ENCODE measurements around the gene EML6. TPM values are rescaled to one million over a fixed set of nuclear protein-coding genes. Genes with fewer than 3 reads are reported as not detected.

The EML6 gene
- total RNA-seq, 1 donor, result 1.1 TPM

- H3K4me2 ChIP-seq (ENCODE audit: insufficient read depth, low read length), result peak overlapping the region; percentile 68
- DNase-seq (ENCODE audit: insufficient read length, low spot score, missing footprints), result no peak
- H3K9me3 ChIP-seq (ENCODE audit: low read depth, low read length), result no peaks in the 10 kb centered on the region
- H3K4me3 ChIP-seq (ENCODE audit: insufficient read depth, low read length), result no peak overlapping the region
- H3K27ac ChIP-seq (ENCODE audit: low read depth, low read length), result peak overlapping the region; percentile 8
- peaks cover 24% of the 10 kb centered on the region for H3K4me1 ChIP-seq (ENCODE audit: insufficient read depth, low read length)
- H3K36me3 ChIP-seq (ENCODE audit: insufficient read depth, low read length), result no peaks in the 10 kb centered on the region
- peak overlapping the region; percentile 52 for H2AFZ ChIP-seq (ENCODE audit: low read length)
- no peaks in the 10 kb centered on the region for H3K27me3 ChIP-seq (ENCODE audit: insufficient read depth, low read length)
- TF ChIP-seq CTCF (IDR thresholded peaks at IDR 0.05; ENCODE audit: extremely low read depth, low read depth, low read length), result no peak
- no peaks in the 10 kb centered on the region for H4K20me1 ChIP-seq (ENCODE audit: insufficient read depth, low read length)
- no peaks in the 10 kb centered on the region for H3K79me2 ChIP-seq (ENCODE audit: insufficient read depth, low read length)
Measured at GRCh38 chr2:54772531-54772930, 49.1 kb downstream of the EML6 start.

GRCh38 chr2:54773233-54773632, 49.8 kb downstream of the EML6 start:
- no peak overlapping the region for H3K4me3 ChIP-seq (ENCODE audit: insufficient read depth, low read length)
- peak overlapping the region; percentile 28 for H2AFZ ChIP-seq (ENCODE audit: low read length)
- no peaks in the 10 kb centered on the region for H3K79me2 ChIP-seq (ENCODE audit: insufficient read depth, low read length)
- H3K27ac ChIP-seq (ENCODE audit: low read depth, low read length), result no peak overlapping the region
- no peaks in the 10 kb centered on the region for H4K20me1 ChIP-seq (ENCODE audit: insufficient read depth, low read length)
- H3K27me3 ChIP-seq (ENCODE audit: insufficient read depth, low read length), result no peaks in the 10 kb centered on the region
- TF ChIP-seq CTCF (IDR thresholded peaks at IDR 0.05; ENCODE audit: extremely low read depth, low read depth, low read length), result no peak
- H3K36me3 ChIP-seq (ENCODE audit: insufficient read depth, low read length), result no peaks in the 10 kb centered on the region
- no peak overlapping the region for H3K4me2 ChIP-seq (ENCODE audit: insufficient read depth, low read length)
- H3K9me3 ChIP-seq (ENCODE audit: low read depth, low read length), result no peaks in the 10 kb centered on the region
- H3K4me1 ChIP-seq (ENCODE audit: insufficient read depth, low read length), result peaks cover 24% of the 10 kb centered on the region
- no peak for DNase-seq (ENCODE audit: insufficient read length, low spot score, missing footprints)

- Histone ChIP-seq H2AFZ (ENCODE audit: low read length) (no peak overlapping the region), H4K20me1 (ENCODE audit: insufficient read depth, low read length) (no peaks in the 10 kb centered on the region), H3K4me3 (ENCODE audit: insufficient read depth, low read length) (no peak overlapping the region), H3K27ac (ENCODE audit: low read depth, low read length) (no peak overlapping the region), H3K4me2 (ENCODE audit: insufficient read depth, low read length) (no peak overlapping the region), H3K36me3 (ENCODE audit: insufficient read depth, low read length) (no peaks in the 10 kb centered on the region), H3K9me3 (ENCODE audit: low read depth, low read length) (no peaks in the 10 kb centered on the region), H3K4me1 (ENCODE audit: insufficient read depth, low read length) (peaks cover 24% of the 10 kb centered on the region), H3K27me3 (ENCODE audit: insufficient read depth, low read length) (no peaks in the 10 kb centered on the region), H3K79me2 (ENCODE audit: insufficient read depth, low read length) (no peaks in the 10 kb centered on the region)
- no peak for TF ChIP-seq CTCF (IDR thresholded peaks at IDR 0.05; ENCODE audit: extremely low read depth, low read depth, low read length)
- DNase-seq (ENCODE audit: insufficient read length, low spot score, missing footprints), result no peak
Measured at GRCh38 chr2:54773838-54774237, 50.4 kb downstream of the EML6 start.

GRCh38 chr2:54775710-54776109, 52.2 kb downstream of the EML6 start:
- H3K27ac ChIP-seq (ENCODE audit: low read depth, low read length), result no peak overlapping the region
- H3K36me3 ChIP-seq (ENCODE audit: insufficient read depth, low read length), result no peaks in the 10 kb centered on the region
- no peaks in the 10 kb centered on the region for H4K20me1 ChIP-seq (ENCODE audit: insufficient read depth, low read length)
- H3K4me1 ChIP-seq (ENCODE audit: insufficient read depth, low read length), result peaks cover 24% of the 10 kb centered on the region
- H3K9me3 ChIP-seq (ENCODE audit: low read depth, low read length), result no peaks in the 10 kb centered on the region
- no peak overlapping the region for H3K4me3 ChIP-seq (ENCODE audit: insufficient read depth, low read length)
- DNase-seq (ENCODE audit: insufficient read length, low spot score, missing footprints), result no peak
- H3K27me3 ChIP-seq (ENCODE audit: insufficient read depth, low read length), result no peaks in the 10 kb centered on the region
- no peak overlapping the region for H2AFZ ChIP-seq (ENCODE audit: low read length)
- no peak overlapping the region for H3K4me2 ChIP-seq (ENCODE audit: insufficient read depth, low read length)
- no peaks in the 10 kb centered on the region for H3K79me2 ChIP-seq (ENCODE audit: insufficient read depth, low read length)
- no peak for TF ChIP-seq CTCF (IDR thresholded peaks at IDR 0.05; ENCODE audit: extremely low read depth, low read depth, low read length)
